Ovary (tissue), 9 donors: ENCODE measurements around the gene ARF1. TPM values are rescaled to one million over a fixed set of nuclear protein-coding genes. Genes with fewer than 3 reads are reported as not detected.

Source experiments
- DNase-seq, 5 donors: peaks; one replicate each; pipeline ENCODE4 v3.0.0-alpha.2; 2019 to 2020
- H3K27ac ChIP-seq, 2 donors: fragments of 200-600 bp; one replicate each; pipeline versions ENCODE4 v1.5.1 to v1.8.0; 2019 to 2022
- H3K27me3 ChIP-seq: fragments of 200-600 bp; one replicate; pipeline ENCODE4 v1.8.0; 2022
- H3K36me3 ChIP-seq: fragments of 200-600 bp; sonication (generic); one replicate; pipeline ENCODE4 v1.5.1; 2019
- H3K4me1 ChIP-seq: one replicate; pipeline ENCODE4 v1.8.1; 2013; ENCODE audit warnings: mild to moderate bottlenecking, moderate library complexity; ENCODE audit not compliant: insufficient read depth
- H3K4me3 ChIP-seq: fragments of 200-600 bp; sonication (generic); one replicate; pipeline ENCODE4 v1.5.1; 2017
- H3K9me3 ChIP-seq, 2 donors: fragments of 200-600 bp in 1 of 2; sonication (generic) in 1 of 2; one replicate each; pipeline versions ENCODE4 v1.5.1 to v1.8.1; 2013 to 2019; ENCODE audit warnings: mild to moderate bottlenecking in 1 of 2, moderate library complexity in 1 of 2
- EP300 ChIP-seq: sonication (generic); formaldehyde crosslinking; IDR thresholded peaks from one replicate; pipeline ENCODE4 v1.6.1; 2017; ENCODE audit warnings: antibody characterized with exemption
- POLR2A ChIP-seq: fragments of 450-650 bp; IDR thresholded peaks from one replicate; pipeline ENCODE4 v1.6.1; 2017; ENCODE audit warnings: antibody characterized with exemption, mild to moderate bottlenecking, moderate library complexity
- WGBS, 3 donors: extraction: QIAGEN DNeasy Blood & Tissue Kit in 1 of 3; methylation state at CpG; one replicate each; pipeline versions ENCODE4 v1.1.5 to v1.1.7; 2013 to 2017; 5-methylcytosine and 5-hydroxymethylcytosine counted together
- intact Hi-C, 4 donors: fragments of 100-400 bp; cut with DNase I; formaldehyde crosslinking; loops; one replicate each; pipeline versions ENCODE4 v1.11.0 to v1.15.1; 2022 to 2023
- polyA plus RNA-seq, 2 donors: library from polyadenylated mRNA; stranded (reverse); fragments of 200-250 nt in 1 of 2; fragments of 350-450 nt in 1 of 2; fragmentation: Illumina TruSeq in 1 of 2; extraction: RNeasy Lipid Tissue Mini Kit (QIAGEN cat#74804) in 1 of 2; gene quantifications; one replicate each; pipeline ENCODE4 v1.2.3, GENCODE V29; 2013 to 2014
- total RNA-seq, 7 donors: library from RNA; depleted of rRNA in 2 of 7; stranded (reverse); fragments of >200 nt in 2 of 7; fragmentation: NEBNext Ultra II Directional in 3 of 7; extraction: Animal tissue kit (Norgen Biotek cat#: 25700) in 3 of 7; gene quantifications; one replicate each; pipeline versions ENCODE4 v1.1.0 to v1.2.4, GENCODE V29; 2016 to 2023
- TF ChIP-seq, protein P1 (sequence below), 3 donors: fragments of 450-650 bp in 2 of 3; fragments of 200-600 bp in 1 of 3; IDR thresholded peaks; one replicate each; pipeline versions ENCODE4 v1.5.1 to v1.8.0; 2016 to 2022; ENCODE audit warnings: antibody characterized with exemption in 3 of 3, mild to moderate bottlenecking in 1 of 3
- donor health status: DM: no; HTN: no; CAD: no; lungs with moderate emphysema.
- donor health status: DM: no; HTN: no; CAD: no.
- donor health status: Bipolar disorder and iron deficiency.
- donor health status: DM: yes; HTN: yes; CAD: no.
- donor health status: DM: no; HTN: no; CAD: no.
- donor health status: DM: yes; HTN: yes; CAD: no.

The ARF1 gene
- total and polyA plus RNA-seq, 9 donors = 179 to 345 (median 285) TPM

DNA sequence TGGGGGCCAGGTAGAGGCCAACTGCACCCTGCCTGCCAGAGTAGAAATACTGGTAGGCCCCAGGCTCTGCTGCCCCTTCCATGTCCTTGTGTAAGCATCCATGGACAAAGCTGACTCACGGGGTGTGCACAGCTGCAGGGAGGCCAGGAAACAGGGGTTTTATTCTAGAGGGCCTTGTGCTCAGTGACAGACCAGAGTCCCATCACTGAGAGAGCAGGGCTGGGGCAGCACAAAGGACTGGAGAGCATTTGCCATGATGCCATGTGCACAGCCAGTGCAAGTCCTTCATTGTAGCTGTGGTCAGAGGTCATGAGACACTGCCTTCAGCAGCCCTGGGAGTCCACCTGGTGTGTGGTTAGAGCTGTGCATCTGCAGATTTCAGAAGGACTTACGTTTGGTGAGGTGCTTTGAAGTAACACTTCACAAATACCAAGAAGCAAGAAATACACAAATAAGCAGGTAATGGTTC is 8.1 kb downstream of the ARF1 start:
- 15 to 33% (median 25%) methylated on average over 2 of the region's 2 CpGs for WGBS, 3 donors
- intact Hi-C loops = no loop called here
- no peak overlapping the region for H3K4me3 ChIP-seq
- H3K27me3 ChIP-seq = no peaks in the 10 kb centered on the region
- no peaks in the 10 kb centered on the region for H3K36me3 ChIP-seq
- no peak for TF ChIP-seq POLR2A
- TF ChIP-seq EP300 = no peak
- TF ChIP-seq, protein P1, sequence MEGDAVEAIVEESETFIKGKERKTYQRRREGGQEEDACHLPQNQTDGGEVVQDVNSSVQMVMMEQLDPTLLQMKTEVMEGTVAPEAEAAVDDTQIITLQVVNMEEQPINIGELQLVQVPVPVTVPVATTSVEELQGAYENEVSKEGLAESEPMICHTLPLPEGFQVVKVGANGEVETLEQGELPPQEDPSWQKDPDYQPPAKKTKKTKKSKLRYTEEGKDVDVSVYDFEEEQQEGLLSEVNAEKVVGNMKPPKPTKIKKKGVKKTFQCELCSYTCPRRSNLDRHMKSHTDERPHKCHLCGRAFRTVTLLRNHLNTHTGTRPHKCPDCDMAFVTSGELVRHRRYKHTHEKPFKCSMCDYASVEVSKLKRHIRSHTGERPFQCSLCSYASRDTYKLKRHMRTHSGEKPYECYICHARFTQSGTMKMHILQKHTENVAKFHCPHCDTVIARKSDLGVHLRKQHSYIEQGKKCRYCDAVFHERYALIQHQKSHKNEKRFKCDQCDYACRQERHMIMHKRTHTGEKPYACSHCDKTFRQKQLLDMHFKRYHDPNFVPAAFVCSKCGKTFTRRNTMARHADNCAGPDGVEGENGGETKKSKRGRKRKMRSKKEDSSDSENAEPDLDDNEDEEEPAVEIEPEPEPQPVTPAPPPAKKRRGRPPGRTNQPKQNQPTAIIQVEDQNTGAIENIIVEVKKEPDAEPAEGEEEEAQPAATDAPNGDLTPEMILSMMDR (IDR thresholded peaks at IDR 0.05) = no peak
- no peaks in the 10 kb centered on the region for H3K9me3 ChIP-seq
- DNase-seq = peak in 3 of 5 donors; percentile 8 to 25 (median 8)
- H3K27ac ChIP-seq = no peak overlapping the region
- peaks cover 37% of the 10 kb centered on the region for H3K4me1 ChIP-seq

DNA sequence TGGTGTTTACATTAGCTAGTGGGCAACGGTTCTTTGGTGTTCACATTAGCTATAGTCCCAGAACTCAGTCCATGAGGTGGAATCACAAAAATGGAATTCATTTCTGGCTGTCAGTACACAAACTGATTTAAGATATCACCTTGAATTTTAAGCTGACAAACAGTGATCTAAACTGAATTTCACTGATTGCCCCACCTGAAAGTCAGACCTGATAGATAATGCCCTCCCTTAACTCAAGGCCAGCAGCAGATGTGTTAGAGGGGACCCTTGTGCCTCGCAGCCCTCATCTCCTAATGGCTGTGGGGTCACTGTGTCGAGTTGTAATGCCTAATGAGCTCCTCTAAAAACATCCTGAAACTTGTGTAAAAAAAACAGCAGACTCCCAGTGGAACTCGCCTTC is 8.6 kb downstream of the ARF1 start:
- Histone ChIP-seq H3K9me3 (no peaks in the 10 kb centered on the region), H3K27ac (no peak overlapping the region), H3K36me3 (no peaks in the 10 kb centered on the region), H3K4me3 (no peak overlapping the region), H3K27me3 (no peaks in the 10 kb centered on the region), H3K4me1 (peaks cover 33% of the 10 kb centered on the region)
- intact Hi-C loops = no loop called here
- DNase-seq = no peak
- WGBS, 3 donors = 47 to 55% (median 52%) methylated on average over 4 of the region's 4 CpGs
- TF ChIP-seq POLR2A (no peak), EP300 (no peak)
- TF ChIP-seq, protein P1 (IDR thresholded peaks at IDR 0.05) = no peak

DNA sequence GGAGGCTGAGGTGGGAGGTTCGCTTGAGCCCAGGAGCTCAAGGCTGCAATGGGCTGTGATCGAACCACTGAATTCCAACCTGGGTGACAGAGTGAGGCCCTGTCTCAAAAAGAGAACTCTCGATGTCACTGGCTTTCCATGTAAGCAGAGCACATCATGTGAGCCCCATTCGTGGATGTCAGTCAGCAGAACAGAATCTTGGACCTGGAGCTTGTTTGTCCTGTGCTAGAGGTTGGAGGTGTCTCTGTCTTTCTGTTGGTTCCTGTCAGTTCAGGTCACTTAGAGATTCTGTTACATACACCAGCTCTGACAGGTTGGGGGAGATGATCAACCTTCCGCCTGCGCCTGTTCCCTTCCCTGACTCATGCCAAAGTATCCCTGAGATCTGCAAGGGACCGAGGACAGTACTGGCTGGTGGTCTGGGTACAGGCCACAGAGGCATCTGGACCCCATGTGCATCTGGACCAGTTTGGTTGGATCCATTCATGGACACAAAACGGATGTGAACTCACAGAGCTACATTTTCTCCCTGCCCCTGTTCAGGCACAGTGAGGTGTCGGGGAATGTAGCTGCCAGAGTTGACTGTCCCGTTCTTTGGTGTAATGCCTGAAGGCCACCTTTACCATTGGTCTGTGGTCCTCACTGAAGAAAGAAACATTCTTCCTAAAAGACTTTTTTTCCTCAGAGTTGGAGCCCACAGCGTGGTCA is 10.0 kb downstream of the ARF1 start:
- Histone ChIP-seq H3K4me3 (no peak overlapping the region), H3K36me3 (no peaks in the 10 kb centered on the region), H3K27me3 (no peaks in the 10 kb centered on the region), H3K27ac (no peak overlapping the region), H3K9me3 (no peaks in the 10 kb centered on the region), H3K4me1 (peaks cover 28% of the 10 kb centered on the region)
- DNase-seq = peak in 1 of 5 donors; percentile 7
- 88 to 95% (median 88%) methylated on average over 11 of the region's 11 CpGs for WGBS, 3 donors
- TF ChIP-seq POLR2A (no peak), EP300 (no peak)
- TF ChIP-seq, protein P1 (IDR thresholded peaks at IDR 0.05) = no peak
- intact Hi-C loops = no loop called here

DNA sequence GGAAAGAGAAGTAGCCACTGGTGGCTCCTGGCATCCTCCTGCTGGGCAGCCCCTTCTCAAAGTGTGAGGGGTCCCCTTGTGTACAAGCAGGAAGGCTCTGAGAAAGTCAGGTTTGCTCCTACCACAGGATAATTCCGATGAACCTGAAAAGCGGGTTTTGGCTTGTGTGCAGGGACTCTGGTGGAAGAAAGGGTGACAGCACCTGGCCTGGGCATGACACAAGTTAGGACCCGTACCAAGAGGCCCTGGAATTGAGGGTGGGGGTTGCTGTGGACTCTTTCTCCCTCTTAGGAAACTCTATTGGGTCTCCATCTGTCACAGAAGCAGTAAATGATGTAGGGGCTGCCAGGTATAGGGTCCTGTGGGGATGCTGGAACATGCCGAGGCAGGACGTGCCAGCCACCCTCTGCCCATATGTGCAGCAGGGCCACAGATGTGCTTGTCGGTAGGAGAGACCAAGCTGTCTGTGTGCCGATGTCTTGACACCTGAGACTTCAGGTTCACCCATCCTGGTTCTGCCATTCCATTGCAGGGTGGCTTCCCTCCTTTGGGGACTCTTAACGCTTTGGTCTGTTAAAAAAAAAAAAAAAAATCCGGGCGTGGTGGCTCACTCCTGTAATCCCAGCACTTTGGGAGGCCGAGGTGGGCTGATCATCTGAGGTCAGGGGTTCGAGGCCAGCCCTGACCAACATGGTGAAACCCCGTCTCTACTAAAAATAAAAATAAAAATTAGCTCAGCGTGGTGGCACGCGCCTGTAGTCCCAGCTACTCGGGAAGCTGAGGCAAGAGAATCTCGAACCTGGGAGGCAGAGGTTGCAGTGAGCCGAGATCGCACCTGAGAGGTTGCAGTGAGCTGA is 10.8 kb downstream of the ARF1 start:
- H3K4me3 ChIP-seq = no peak overlapping the region
- no peak overlapping the region for H3K27ac ChIP-seq
- DNase-seq = peak in 2 of 5 donors; percentile 12 to 17
- intact Hi-C loops = no loop called here
- H3K36me3 ChIP-seq = no peaks in the 10 kb centered on the region
- 94 to 97% (median 95%) methylated on average over 20 of the region's 20 CpGs for WGBS, 3 donors
- no peaks in the 10 kb centered on the region for H3K9me3 ChIP-seq
- TF ChIP-seq EP300 = no peak
- TF ChIP-seq, protein P1 (IDR thresholded peaks at IDR 0.05) = no peak
- TF ChIP-seq POLR2A = no peak
- H3K27me3 ChIP-seq = no peaks in the 10 kb centered on the region
- peaks cover 22% of the 10 kb centered on the region for H3K4me1 ChIP-seq
